HG02588 (cell line): ENCODE data around the gene GSAP.

Experiments
- ATAC-seq: cut with Tn5 transposase; IDR thresholded peaks from one replicate; pipeline ENCODE4 v1.9.1; 2021; ENCODE audit warnings: mild to moderate bottlenecking, moderate library complexity; ENCODE audit not compliant: unreplicated experiment

The GSAP gene

GRCh38 chr7:77409005-77409738 is 7.0 kb downstream of the GSAP start:
- no peak for ATAC-seq

GRCh38 chr7:77407906-77408305 is 8.2 kb downstream of the GSAP start:
- ATAC-seq: no peak

- ATAC-seq: no peak
Observed at GRCh38 chr7:77406421-77406820, 9.7 kb downstream of the GSAP start.

- no peak for ATAC-seq
Observed at GRCh38 chr7:77404641-77405040, 11.5 kb downstream of the GSAP start.

GRCh38 chr7:77403957-77404356 is 12.2 kb downstream of the GSAP start:
- no peak for ATAC-seq

GRCh38 chr7:77402818-77403217 is 13.3 kb downstream of the GSAP start:
- ATAC-seq: no peak

- ATAC-seq: no peak
Observed at GRCh38 chr7:77401002-77401401, 15.1 kb downstream of the GSAP start.

GRCh38 chr7:77399816-77400215 is 16.3 kb downstream of the GSAP start:
- ATAC-seq: no peak

GRCh38 chr7:77396894-77397547 is 19.1 kb downstream of the GSAP start:
- ATAC-seq: no peak

GRCh38 chr7:77395626-77396025 is 20.5 kb downstream of the GSAP start:
- no peak for ATAC-seq

- no peak for ATAC-seq
Observed at GRCh38 chr7:77393954-77394353, 22.2 kb downstream of the GSAP start.

- ATAC-seq: peak; percentile 94
Observed at GRCh38 chr7:77393261-77393660, 22.9 kb downstream of the GSAP start.

- ATAC-seq: peak; percentile 57
Observed at GRCh38 chr7:77391230-77391629, 24.9 kb downstream of the GSAP start.

GRCh38 chr7:77388055-77388641 is 28.0 kb downstream of the GSAP start:
- ATAC-seq: no peak

- ATAC-seq: no peak
Observed at GRCh38 chr7:77386165-77386822, 29.9 kb downstream of the GSAP start.

GRCh38 chr7:77383333-77383740 is 32.8 kb downstream of the GSAP start:
- no peak for ATAC-seq

- no peak for ATAC-seq
Observed at GRCh38 chr7:77382532-77382931, 33.6 kb downstream of the GSAP start.

- no peak for ATAC-seq
Observed at GRCh38 chr7:77378584-77378983, 37.6 kb downstream of the GSAP start.

GRCh38 chr7:77370606-77371005 is 45.5 kb downstream of the GSAP start:
- peak; percentile 54 for ATAC-seq

- ATAC-seq: no peak
Observed at GRCh38 chr7:77368974-77369373, 47.2 kb downstream of the GSAP start.

- ATAC-seq: no peak
Observed at GRCh38 chr7:77367976-77368375, 48.2 kb downstream of the GSAP start.

GRCh38 chr7:77362905-77363304 is 53.2 kb downstream of the GSAP start:
- no peak for ATAC-seq
